Activated CD8-positive, alpha-beta memory T cell treated with anti-CD3 and anti-CD28 coated beads for 36 hours (primary cell): ENCODE results near the gene TRDMT1. TPM values are rescaled to one million over a fixed set of nuclear protein-coding genes. Genes with fewer than 3 reads are reported as not detected.

Source experiments
- CTCF ChIA-PET: fragments of 350-600 bp; sonication (Branson Sonifier 250); formaldehyde crosslinking; loops from one replicate; lab custom pipeline; 2021; ENCODE audit warnings: antibody characterized with exemption; lab: Charles Lee
- POLR2A ChIA-PET: fragments of 350-600 bp; sonication (Branson Sonifier 250); formaldehyde crosslinking; loops from one replicate; lab custom pipeline; 2021; ENCODE audit warnings: antibody characterized with exemption; lab: Charles Lee
- total RNA-seq, 2 experiments: library from RNA; stranded (reverse); gene quantifications; one replicate each; pipeline ENCODE4 v1.2.3, GENCODE V29; 2021

The TRDMT1 gene
- total RNA-seq, 2 experiments from 2014 or later, result 7.1 to 9.0 TPM

- ChIA-PET POLR2A (no interaction called here), CTCF (no interaction called here)
These were observed 4.9 kb downstream of the TRDMT1 start for GRCh38 chr10:17196573-17196972.

GRCh38 chr10:17196045-17196444, 5.4 kb downstream of the TRDMT1 start:
- ChIA-PET POLR2A (no interaction called here), CTCF (no interaction called here)

- ChIA-PET POLR2A (no interaction called here), CTCF (no interaction called here)
These were observed 6.4 kb downstream of the TRDMT1 start for GRCh38 chr10:17195083-17195482.

GRCh38 chr10:17190602-17191001, 10.9 kb downstream of the TRDMT1 start:
- POLR2A ChIA-PET, result no interaction called here
- CTCF ChIA-PET, result no interaction called here

- ChIA-PET POLR2A (no interaction called here), CTCF (no interaction called here)
These were observed 12.8 kb downstream of the TRDMT1 start for GRCh38 chr10:17188644-17189172.

GRCh38 chr10:17185873-17186272, 15.6 kb downstream of the TRDMT1 start:
- ChIA-PET CTCF (no interaction called here), POLR2A (no interaction called here)

- ChIA-PET CTCF (no interaction called here), POLR2A (no interaction called here)
These were observed 18.4 kb downstream of the TRDMT1 start for GRCh38 chr10:17183110-17183509.

- CTCF ChIA-PET, result interaction anchor here (0.5 to 1.0 kb wide), 2 partner anchors 46 to 48 kb away, joined by 4 to 5 read pairs; no protein-coding TSS in a partner anchor
- POLR2A ChIA-PET, result no interaction called here
These were observed 19.7 kb downstream of the TRDMT1 start for GRCh38 chr10:17181751-17182150.

GRCh38 chr10:17181110-17181509, 20.4 kb downstream of the TRDMT1 start:
- CTCF ChIA-PET, result interaction anchor here (0.8 to 1.0 kb wide), 2 partner anchors 49 to 77 kb away, joined by 3 to 4 read pairs; no protein-coding TSS in a partner anchor
- POLR2A ChIA-PET, result no interaction called here

- CTCF ChIA-PET, result no interaction called here
These were observed 22.5 kb downstream of the TRDMT1 start for GRCh38 chr10:17179002-17179401.

GRCh38 chr10:17178006-17178405, 23.5 kb downstream of the TRDMT1 start:
- CTCF ChIA-PET, result no interaction called here
- POLR2A ChIA-PET, result no interaction called here

More at GRCh38 chr10:17179002-17179401, 22.5 kb downstream of the TRDMT1 start:
- POLR2A ChIA-PET, result no interaction called here

- ChIA-PET POLR2A (no interaction called here), CTCF (no interaction called here)
These were observed 24.5 kb downstream of the TRDMT1 start for GRCh38 chr10:17177014-17177413.

- POLR2A ChIA-PET, result no interaction called here
These were observed 25.4 kb downstream of the TRDMT1 start for GRCh38 chr10:17176091-17176490.

GRCh38 chr10:17175551-17175950, 25.9 kb downstream of the TRDMT1 start:
- POLR2A ChIA-PET, result no interaction called here
- CTCF ChIA-PET, result no interaction called here

More at GRCh38 chr10:17176091-17176490, 25.4 kb downstream of the TRDMT1 start:
- CTCF ChIA-PET, result no interaction called here

GRCh38 chr10:17174626-17175025, 26.8 kb downstream of the TRDMT1 start:
- CTCF ChIA-PET, result no interaction called here
- POLR2A ChIA-PET, result no interaction called here

- CTCF ChIA-PET, result no interaction called here
- POLR2A ChIA-PET, result no interaction called here
These were observed 30.3 kb downstream of the TRDMT1 start for GRCh38 chr10:17171141-17171641.

- POLR2A ChIA-PET, result no interaction called here
- CTCF ChIA-PET, result no interaction called here
These were observed 31.7 kb downstream of the TRDMT1 start for GRCh38 chr10:17169803-17170202.

GRCh38 chr10:17166699-17167098, 34.8 kb downstream of the TRDMT1 start:
- ChIA-PET CTCF (interaction anchor here (0.6 kb wide), 1 partner anchor 52 kb away, joined by 4 read pairs; no protein-coding TSS in a partner anchor), POLR2A (no interaction called here)

- POLR2A ChIA-PET, result no interaction called here
- CTCF ChIA-PET, result no interaction called here
These were observed 38.6 kb downstream of the TRDMT1 start for GRCh38 chr10:17162828-17163227.

- CTCF ChIA-PET, result no interaction called here
- POLR2A ChIA-PET, result no interaction called here
These were observed 39.7 kb downstream of the TRDMT1 start for GRCh38 chr10:17161775-17162174.

GRCh38 chr10:17157024-17157423, 44.4 kb downstream of the TRDMT1 start:
- POLR2A ChIA-PET, result no interaction called here
- CTCF ChIA-PET, result no interaction called here
